Mucosa of descending colon (tissue), 3 donors: ENCODE measurements around the gene NEU1. TPM values are rescaled to one million over a fixed set of nuclear protein-coding genes. Genes with fewer than 3 reads are reported as not detected.
A peak's percentile ranks its signal among the peaks of the same experiment; 100 is the strongest.

Experiments
- ATAC-seq: fragments of 200-7000 bp; cut with Tn5 transposase; one replicate; pipeline ENCODE4 v1.9.1; 2020; ENCODE audit warnings: mild to moderate bottlenecking, moderate library complexity
- DNase-seq, 3 donors: peaks; one replicate each; pipeline ENCODE4 v3.0.0-alpha.2; 2020
- H3K36me3 ChIP-seq: fragments of 200-600 bp; one replicate; pipeline ENCODE4 v1.8.0; 2021; ENCODE audit warnings: low read depth, mild to moderate bottlenecking
- H3K4me1 ChIP-seq: fragments of 200-600 bp; one replicate; pipeline ENCODE4 v1.8.0; 2021; ENCODE audit warnings: low read depth, mild to moderate bottlenecking
- H3K4me3 ChIP-seq: fragments of 200-600 bp; one replicate; pipeline ENCODE4 v1.8.0; 2021; ENCODE audit warnings: mild to moderate bottlenecking
- H3K9me3 ChIP-seq: fragments of 200-600 bp; one replicate; pipeline ENCODE4 v1.8.0; 2021; ENCODE audit warnings: mild to moderate bottlenecking
- CTCF ChIP-seq: fragments of 200-600 bp; IDR thresholded peaks from one replicate; pipeline ENCODE4 v1.8.0; 2022; ENCODE audit warnings: antibody characterized with exemption, mild to moderate bottlenecking
- intact Hi-C, 2 donors: fragments of 100-400 bp; cut with DNase I in 1 of 2; cut with micrococcal nuclease in 1 of 2; formaldehyde crosslinking; loops; one replicate each; pipeline versions ENCODE4 v1.11.0 to v1.11.1; 2022; cut with DNase I, micrococcal nuclease
- total RNA-seq, 3 donors: library from RNA; stranded (reverse); fragmentation: NEBNext Ultra II Directional in 2 of 3; extraction: Animal tissue kit (Norgen Biotek cat#: 25700) in 2 of 3; gene quantifications; one replicate each; pipeline versions ENCODE4 v1.2.1 to v1.2.4, GENCODE V29; 2021 to 2023
- donor health status: DM: no; HTN: no; CAD: no; lungs with moderate emphysema.
- donor health status: DM: no; HTN: no; CAD: no.
- donor health status: DM: no; HTN: yes; CAD: no.

The NEU1 gene
- total RNA-seq, 3 donors from 2014 or later, result 44.0 to 65.7 (median 45.0) TPM

- no peak for TF ChIP-seq CTCF
- peaks cover 32% of the 10 kb centered on the region for H3K4me1 ChIP-seq
- ATAC-seq (peak; percentile 60), DNase-seq (peak; percentile 78 to 83 (median 83))
- H3K9me3 ChIP-seq, result no peaks in the 10 kb centered on the region
- peak within 1 kb of the TSS; percentile 42 for H3K4me3 ChIP-seq
- peaks cover 8% of the 10 kb centered on the region for H3K36me3 ChIP-seq
- intact Hi-C loops, result no loop called here
These were observed 16.1 kb upstream of the NEU1 start, which contains the start of gene SLC44A4 for GRCh38 chr6:31878726-31879125. SLC44A4 (minus strand) TSS chr6:31878997; CDS start chr6:31878980, 17 bp downstream.

DNA sequence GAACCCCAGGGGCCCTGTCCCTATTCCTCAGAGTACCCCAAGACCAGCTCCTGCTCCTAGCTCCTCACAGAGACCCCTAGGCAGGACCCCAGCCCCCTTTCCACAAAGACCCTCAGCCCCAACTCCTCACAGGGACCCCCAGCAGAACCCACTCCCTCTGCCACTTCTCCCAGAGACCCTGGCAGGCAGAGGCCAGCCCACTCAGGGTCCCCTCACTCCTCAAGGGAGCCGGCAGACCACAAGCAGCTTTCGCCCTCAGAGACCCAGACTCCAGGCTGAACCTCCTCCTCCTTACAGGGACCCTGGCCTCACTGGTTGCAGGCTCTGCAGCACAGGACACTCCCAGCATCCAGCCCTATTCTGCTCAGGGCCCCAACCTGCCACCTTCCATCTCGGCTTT is 15.6 kb upstream of the NEU1 start:
- H3K4me3 ChIP-seq, result peak overlapping the region; percentile 42
- DNase-seq (no peak), ATAC-seq (peak; percentile 3)
- TF ChIP-seq CTCF, result no peak
- intact Hi-C loops, result no loop called here
- peaks cover 8% of the 10 kb centered on the region for H3K36me3 ChIP-seq
- H3K9me3 ChIP-seq, result no peaks in the 10 kb centered on the region
- H3K4me1 ChIP-seq, result peaks cover 32% of the 10 kb centered on the region

GRCh38 chr6:31877651-31878161 is 15.1 kb upstream of the NEU1 start:
- DNase-seq, result peak; percentile 91 to 93 (median 92)
- H3K36me3 ChIP-seq, result peaks cover 8% of the 10 kb centered on the region
- intact Hi-C loops, result no loop called here
- H3K9me3 ChIP-seq, result no peaks in the 10 kb centered on the region
- TF ChIP-seq CTCF, result no peak
- H3K4me1 ChIP-seq, result peaks cover 32% of the 10 kb centered on the region
- peak; percentile 87 for ATAC-seq
- H3K4me3 ChIP-seq, result peak overlapping the region; percentile 42

DNA sequence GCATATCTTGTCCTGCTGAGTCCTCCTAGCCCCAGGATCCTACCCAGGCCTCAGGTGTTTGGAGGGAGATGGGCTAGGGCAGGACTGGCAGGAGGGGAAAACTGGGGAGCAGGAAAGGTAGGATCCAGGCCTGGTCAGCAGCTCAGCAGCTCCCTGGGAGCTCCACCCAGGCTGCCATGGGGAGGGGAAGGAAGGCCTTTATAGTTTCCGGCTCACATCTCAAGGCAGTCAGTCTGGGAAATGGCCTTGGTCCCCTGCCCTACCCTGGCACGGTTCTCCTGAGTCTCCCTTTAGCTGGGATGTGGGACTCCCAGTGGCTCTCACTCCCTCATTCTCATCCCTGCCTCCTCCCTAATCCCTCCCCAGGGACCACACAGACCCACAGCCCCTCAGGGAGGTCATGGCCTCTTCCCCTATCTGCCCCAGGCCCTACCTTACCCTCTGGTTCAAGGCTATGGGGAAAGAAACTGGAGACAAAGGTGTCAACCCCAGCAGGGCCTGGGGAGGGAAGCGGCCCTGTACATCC is 14.6 kb upstream of the NEU1 start:
- intact Hi-C loops, result no loop called here
- H3K4me3 ChIP-seq, result no peak overlapping the region
- H3K9me3 ChIP-seq, result no peaks in the 10 kb centered on the region
- peaks cover 8% of the 10 kb centered on the region for H3K36me3 ChIP-seq
- ATAC-seq (peak; percentile 67), DNase-seq (peak in 2 of 3 donors; percentile 79 to 85)
- no peak for TF ChIP-seq CTCF
- H3K4me1 ChIP-seq, result peaks cover 32% of the 10 kb centered on the region

DNA sequence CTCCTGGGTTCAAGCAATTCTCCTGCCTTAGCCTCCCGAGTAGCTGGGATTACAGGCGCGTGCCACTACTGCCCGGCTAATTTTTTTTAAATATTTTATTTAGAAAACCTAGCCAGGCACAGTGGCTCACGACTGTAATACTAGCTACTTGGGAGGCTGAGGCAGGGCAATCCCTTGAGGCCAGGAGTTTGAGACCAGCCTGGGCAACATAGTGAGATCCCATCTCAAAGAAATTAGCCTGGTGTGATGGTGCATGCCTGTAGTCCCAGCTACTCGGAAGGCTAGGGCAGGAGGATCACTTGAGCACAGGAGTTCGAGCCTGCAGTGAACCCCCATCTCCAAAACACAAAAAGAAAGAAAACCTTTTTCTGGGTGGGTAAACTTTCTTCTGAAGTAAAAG is 13.7 kb upstream of the NEU1 start:
- no peak overlapping the region for H3K4me3 ChIP-seq
- ATAC-seq (no peak), DNase-seq (no peak)
- no peaks in the 10 kb centered on the region for H3K9me3 ChIP-seq
- peaks cover 32% of the 10 kb centered on the region for H3K4me1 ChIP-seq
- intact Hi-C loops, result no loop called here
- TF ChIP-seq CTCF, result no peak
- H3K36me3 ChIP-seq, result peaks cover 8% of the 10 kb centered on the region
